Measurements from ENCODE around the gene C1QB. TPM values are rescaled to one million over a fixed set of nuclear protein-coding genes. Genes with fewer than 3 reads are reported as not detected.

The C1QB gene, protein sequence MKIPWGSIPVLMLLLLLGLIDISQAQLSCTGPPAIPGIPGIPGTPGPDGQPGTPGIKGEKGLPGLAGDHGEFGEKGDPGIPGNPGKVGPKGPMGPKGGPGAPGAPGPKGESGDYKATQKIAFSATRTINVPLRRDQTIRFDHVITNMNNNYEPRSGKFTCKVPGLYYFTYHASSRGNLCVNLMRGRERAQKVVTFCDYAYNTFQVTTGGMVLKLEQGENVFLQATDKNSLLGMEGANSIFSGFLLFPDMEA
- total RNA-seq (1 to 10 TPM; 2.1 to 2.9 TPM), polyA plus RNA-seq (not detected)

DNA sequence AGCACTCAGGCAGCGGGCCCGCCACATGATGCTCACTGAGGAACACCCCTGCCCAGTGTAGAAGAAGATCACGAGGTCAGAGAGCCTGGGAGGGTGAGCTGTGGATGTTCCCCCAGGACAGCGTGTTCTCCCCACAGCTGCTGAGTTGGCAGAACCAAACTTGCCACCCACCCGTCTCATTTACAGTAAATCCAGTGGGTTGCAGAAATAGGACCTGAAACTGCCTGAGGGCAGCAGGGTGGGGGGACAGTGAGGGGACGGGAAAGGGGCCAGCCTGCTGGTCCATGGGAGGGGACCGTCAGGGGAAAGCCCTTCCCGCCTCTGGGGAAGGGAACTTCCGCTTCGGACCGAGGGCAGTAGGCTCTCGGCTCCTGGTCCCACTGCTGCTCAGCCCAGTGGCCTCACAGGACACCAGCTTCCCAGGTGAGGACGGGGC lies at the start of gene C1QB:
TSS of gene C1QB (plus strand) at position 356 of the 436 bp plus-strand sequence. CDS start 6,227 bp downstream, outside the sequence.
- POLR2A ChIA-PET (ENCODE audit: partially characterized antibody): interaction anchor here (0.8 kb wide), 1 partner anchor 771 kb away, joined by 3 read pairs; no protein-coding TSS in a partner anchor
- H3K4me1 ChIP-seq (ENCODE audit: insufficient read depth, low read length): no peaks in the 10 kb centered on the region
- no peak within 1 kb of the TSS for H3K27ac ChIP-seq (ENCODE audit: low read depth, low read length)
- Mint-ChIP-seq H3K9me3 (peaks cover 0 to 2% (median 0%) of the 10 kb centered on the region in 8 donors), H3K4me3 (no peak within 1 kb of the TSS), H3K4me1 (no peaks in the 10 kb centered on the region), H3K27me3 (peaks cover 9 to 14% of the 10 kb centered on the region in 2 donors), H3K27ac (no peak within 1 kb of the TSS), H3K36me3 (no peaks in the 10 kb centered on the region)
- no peaks in the 10 kb centered on the region for H3K9me3 ChIP-seq (ENCODE audit: control insufficient read depth in 1 of 2, low read length in 2 of 2)
- DNase-seq: no peak
- no peaks in the 10 kb centered on the region for H3K36me3 ChIP-seq (ENCODE audit: insufficient read depth, low read length)
- intact Hi-C loops (cut with micrococcal nuclease): no loop called here
- no peak within 1 kb of the TSS for H3K4me3 ChIP-seq (ENCODE audit: low read length in 2 of 2)
- H3K27me3 ChIP-seq (ENCODE audit: insufficient read depth, low read length): no peaks in the 10 kb centered on the region
- CTCF ChIA-PET (ENCODE audit: partially characterized antibody): no interaction called here

DNA sequence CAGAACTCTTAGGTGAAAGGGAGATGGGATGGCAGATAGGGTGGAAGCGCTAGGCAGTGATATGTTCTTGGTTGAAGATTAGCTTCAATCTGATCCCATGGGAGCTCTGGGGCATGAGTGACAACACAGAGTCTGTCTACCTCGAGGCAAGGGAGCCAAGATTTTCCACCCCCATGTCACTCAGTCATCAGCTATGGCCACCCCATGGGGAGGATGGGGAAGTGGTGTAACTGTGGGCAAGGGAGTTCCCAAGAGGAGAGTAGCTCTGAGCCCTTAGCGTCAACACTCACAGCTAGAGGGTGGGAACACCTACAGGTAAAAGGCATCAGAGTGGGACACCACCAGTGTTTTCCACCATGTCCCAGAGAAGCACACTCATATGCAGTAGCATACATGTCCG lies 46.9 kb upstream of the C1QB start:
- peaks cover 23 to 24% of the 10 kb centered on the region in 2 donors for H3K27me3 Mint-ChIP-seq
- intact Hi-C loops (cut with micrococcal nuclease): no loop called here

DNA sequence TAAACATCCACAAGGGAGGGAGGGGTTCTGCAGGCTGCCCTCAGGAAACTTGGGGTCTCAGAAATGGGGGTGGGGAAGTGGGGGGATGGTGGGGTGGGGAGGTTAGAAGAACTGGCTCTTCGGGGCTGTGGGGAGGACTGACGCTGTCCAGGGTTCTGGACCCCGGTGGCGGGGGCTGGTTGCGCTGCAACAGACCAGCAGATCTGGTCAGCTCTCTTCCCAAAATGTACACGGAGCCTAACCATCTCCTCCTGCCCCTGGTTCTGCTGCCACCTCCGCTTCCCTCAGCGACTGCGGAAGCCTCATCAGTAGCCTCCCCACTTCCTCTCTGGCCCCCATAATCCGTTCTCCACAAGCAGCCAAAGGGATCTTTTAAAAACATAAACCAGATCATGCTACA lies 45.9 kb upstream of the C1QB start:
- H3K4me1 Mint-ChIP-seq: peaks cover 0 to 1% (median 0%) of the 10 kb centered on the region in 4 donors
- H3K27me3 Mint-ChIP-seq: peaks cover 25 to 26% of the 10 kb centered on the region in 2 donors
- no peaks in the 10 kb centered on the region for H3K4me1 ChIP-seq (ENCODE audit: insufficient read depth, low read length)
- intact Hi-C loops (cut with micrococcal nuclease): no loop called here
- ChIA-PET POLR2A (ENCODE audit: partially characterized antibody) (no interaction called here), CTCF (ENCODE audit: partially characterized antibody) (no interaction called here)
- no peak overlapping the region for H3K4me3 Mint-ChIP-seq
- H3K9me3 Mint-ChIP-seq: peaks cover 0 to 4% (median 0%) of the 10 kb centered on the region in 8 donors
- H3K27me3 ChIP-seq (ENCODE audit: insufficient read depth, low read length): no peaks in the 10 kb centered on the region
- no peaks in the 10 kb centered on the region for H3K36me3 Mint-ChIP-seq
- DNase-seq: no peak
- no peaks in the 10 kb centered on the region for H3K36me3 ChIP-seq (ENCODE audit: insufficient read depth, low read length)
- no peak overlapping the region for H3K4me3 ChIP-seq (ENCODE audit: low read length in 2 of 2)
- H3K9me3 ChIP-seq (ENCODE audit: control insufficient read depth in 1 of 2, low read length in 2 of 2): no peaks in the 10 kb centered on the region
- no peak overlapping the region for H3K27ac Mint-ChIP-seq
- no peak overlapping the region for H3K27ac ChIP-seq (ENCODE audit: low read depth, low read length)

More for the DNA sequence above, 46.9 kb upstream of the C1QB start:
- Histone ChIP-seq H3K27ac (ENCODE audit: low read depth, low read length) (no peak overlapping the region), H3K9me3 (ENCODE audit: control insufficient read depth in 1 of 2, low read length in 2 of 2) (no peaks in the 10 kb centered on the region), H3K36me3 (ENCODE audit: insufficient read depth, low read length) (no peaks in the 10 kb centered on the region), H3K27me3 (ENCODE audit: insufficient read depth, low read length) (no peaks in the 10 kb centered on the region), H3K4me3 (ENCODE audit: low read length in 2 of 2) (no peak overlapping the region), H3K4me1 (ENCODE audit: insufficient read depth, low read length) (no peaks in the 10 kb centered on the region)
- POLR2A ChIA-PET (ENCODE audit: partially characterized antibody): no interaction called here
- peaks cover 0 to 4% (median 0%) of the 10 kb centered on the region in 8 donors for H3K9me3 Mint-ChIP-seq
- no peak overlapping the region for H3K27ac Mint-ChIP-seq
- peaks cover 0 to 1% (median 0%) of the 10 kb centered on the region in 4 donors for H3K4me1 Mint-ChIP-seq
- no peak for DNase-seq
- H3K36me3 Mint-ChIP-seq: no peaks in the 10 kb centered on the region
- H3K4me3 Mint-ChIP-seq: no peak overlapping the region
- CTCF ChIA-PET (ENCODE audit: partially characterized antibody): no interaction called here

DNA sequence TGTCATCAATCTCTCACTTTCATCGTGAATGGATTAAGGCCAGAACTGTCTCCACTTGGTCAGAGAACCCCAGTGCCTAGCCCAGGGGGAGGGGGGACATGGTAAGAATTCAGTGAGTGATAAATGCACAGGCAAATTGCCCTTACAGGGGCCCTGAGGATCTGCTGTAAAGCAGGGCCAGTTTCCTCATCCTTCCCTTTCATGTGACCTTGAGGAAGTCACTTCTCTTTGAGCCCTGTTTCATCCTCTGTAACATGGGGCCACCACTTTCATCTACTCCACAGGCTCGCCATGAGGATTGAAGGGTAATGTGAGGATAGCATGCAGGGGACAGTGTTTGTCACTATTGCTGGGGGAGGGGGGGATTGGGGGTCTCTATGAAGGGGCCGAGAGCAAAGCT lies 44.7 kb upstream of the C1QB start:
- DNase-seq: no peak
- Mint-ChIP-seq H3K9me3 (peaks cover 0 to 4% (median 0%) of the 10 kb centered on the region in 8 donors), H3K27me3 (peaks cover 26 to 29% of the 10 kb centered on the region in 2 donors), H3K4me3 (no peak overlapping the region), H3K27ac (no peak overlapping the region), H3K36me3 (no peaks in the 10 kb centered on the region), H3K4me1 (peaks cover 0 to 1% (median 0%) of the 10 kb centered on the region in 4 donors)
- no peaks in the 10 kb centered on the region for H3K4me1 ChIP-seq (ENCODE audit: insufficient read depth, low read length)
- CTCF ChIA-PET (ENCODE audit: partially characterized antibody): no interaction called here
- intact Hi-C loops (cut with micrococcal nuclease): no loop called here
- no peaks in the 10 kb centered on the region for H3K9me3 ChIP-seq (ENCODE audit: control insufficient read depth in 1 of 2, low read length in 2 of 2)
- no peak overlapping the region for H3K27ac ChIP-seq (ENCODE audit: low read depth, low read length)
- no peaks in the 10 kb centered on the region for H3K27me3 ChIP-seq (ENCODE audit: insufficient read depth, low read length)
- no peaks in the 10 kb centered on the region for H3K36me3 ChIP-seq (ENCODE audit: insufficient read depth, low read length)
- no peak overlapping the region for H3K4me3 ChIP-seq (ENCODE audit: low read length in 2 of 2)
- POLR2A ChIA-PET (ENCODE audit: partially characterized antibody): no interaction called here

DNA sequence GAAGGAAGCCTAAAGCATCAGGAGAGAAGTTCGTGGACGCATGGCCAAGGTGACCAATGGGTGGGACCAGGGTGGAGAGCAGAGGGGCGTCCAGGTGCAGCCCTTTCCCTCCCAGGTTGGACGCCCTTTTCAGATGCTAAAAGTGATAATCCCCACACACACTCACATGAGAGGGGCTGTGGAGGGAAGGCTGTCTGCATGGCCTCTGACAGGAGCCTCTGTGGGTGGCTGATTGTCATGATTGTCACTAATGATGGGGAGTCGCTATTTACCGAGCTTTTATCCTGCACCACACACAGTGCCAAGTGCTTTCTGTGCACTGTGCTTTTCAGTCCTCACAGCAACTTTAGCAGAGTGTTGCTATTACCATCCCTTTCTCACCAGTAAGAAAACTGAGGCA lies 43.7 kb upstream of the C1QB start:
- Mint-ChIP-seq H3K4me1 (peaks cover 0 to 1% (median 0%) of the 10 kb centered on the region in 4 donors), H3K9me3 (peaks cover 0 to 4% (median 0%) of the 10 kb centered on the region in 8 donors), H3K27ac (no peak overlapping the region), H3K4me3 (no peak overlapping the region), H3K36me3 (no peaks in the 10 kb centered on the region), H3K27me3 (peaks cover 28 to 31% of the 10 kb centered on the region in 2 donors)
- Histone ChIP-seq H3K4me3 (ENCODE audit: low read length in 2 of 2) (no peak overlapping the region), H3K27ac (ENCODE audit: low read depth, low read length) (no peak overlapping the region), H3K36me3 (ENCODE audit: insufficient read depth, low read length) (no peaks in the 10 kb centered on the region), H3K9me3 (ENCODE audit: control insufficient read depth in 1 of 2, low read length in 2 of 2) (no peaks in the 10 kb centered on the region), H3K27me3 (ENCODE audit: insufficient read depth, low read length) (no peaks in the 10 kb centered on the region), H3K4me1 (ENCODE audit: insufficient read depth, low read length) (no peaks in the 10 kb centered on the region)
- DNase-seq: no peak
- CTCF ChIA-PET (ENCODE audit: partially characterized antibody): no interaction called here
- intact Hi-C loops (cut with micrococcal nuclease): no loop called here
- POLR2A ChIA-PET (ENCODE audit: partially characterized antibody): no interaction called here

DNA sequence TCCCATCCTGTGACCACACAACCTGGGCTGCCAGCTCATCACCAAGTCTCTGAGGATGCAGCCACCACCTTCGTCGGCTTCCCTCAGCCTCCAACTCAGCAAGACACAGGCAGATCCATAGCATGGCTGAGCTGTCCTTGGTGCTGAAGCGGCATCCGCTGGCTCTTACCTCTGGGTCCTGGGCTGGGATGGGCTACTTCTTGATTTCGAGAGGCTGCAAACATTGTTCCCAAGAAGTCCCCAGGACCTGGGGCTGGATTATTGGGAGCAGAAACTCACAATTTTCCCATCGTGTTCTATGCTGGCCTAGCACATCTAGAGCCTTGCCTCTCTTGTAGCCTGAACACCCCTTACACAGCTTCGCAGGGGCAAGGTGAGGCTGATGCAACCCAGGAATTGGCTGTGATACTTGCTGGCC lies 41.5 kb upstream of the C1QB start:
- CTCF ChIA-PET (ENCODE audit: partially characterized antibody): no interaction called here
- Histone ChIP-seq H3K27ac (ENCODE audit: low read depth, low read length) (no peak overlapping the region), H3K36me3 (ENCODE audit: insufficient read depth, low read length) (no peaks in the 10 kb centered on the region), H3K27me3 (ENCODE audit: insufficient read depth, low read length) (no peaks in the 10 kb centered on the region), H3K9me3 (ENCODE audit: control insufficient read depth in 1 of 2, low read length in 2 of 2) (no peaks in the 10 kb centered on the region), H3K4me3 (ENCODE audit: low read length in 2 of 2) (no peak overlapping the region), H3K4me1 (ENCODE audit: insufficient read depth, low read length) (no peaks in the 10 kb centered on the region)
- Mint-ChIP-seq H3K4me3 (no peak overlapping the region), H3K27ac (no peak overlapping the region), H3K36me3 (no peaks in the 10 kb centered on the region), H3K27me3 (peaks cover 25 to 27% of the 10 kb centered on the region in 2 donors), H3K4me1 (no peaks in the 10 kb centered on the region), H3K9me3 (peaks cover 0 to 4% (median 0%) of the 10 kb centered on the region in 8 donors)
- intact Hi-C loops (cut with micrococcal nuclease): no loop called here
- POLR2A ChIA-PET (ENCODE audit: partially characterized antibody): no interaction called here
- DNase-seq: peak in 2 of 5 donors; percentile 4 to 6

DNA sequence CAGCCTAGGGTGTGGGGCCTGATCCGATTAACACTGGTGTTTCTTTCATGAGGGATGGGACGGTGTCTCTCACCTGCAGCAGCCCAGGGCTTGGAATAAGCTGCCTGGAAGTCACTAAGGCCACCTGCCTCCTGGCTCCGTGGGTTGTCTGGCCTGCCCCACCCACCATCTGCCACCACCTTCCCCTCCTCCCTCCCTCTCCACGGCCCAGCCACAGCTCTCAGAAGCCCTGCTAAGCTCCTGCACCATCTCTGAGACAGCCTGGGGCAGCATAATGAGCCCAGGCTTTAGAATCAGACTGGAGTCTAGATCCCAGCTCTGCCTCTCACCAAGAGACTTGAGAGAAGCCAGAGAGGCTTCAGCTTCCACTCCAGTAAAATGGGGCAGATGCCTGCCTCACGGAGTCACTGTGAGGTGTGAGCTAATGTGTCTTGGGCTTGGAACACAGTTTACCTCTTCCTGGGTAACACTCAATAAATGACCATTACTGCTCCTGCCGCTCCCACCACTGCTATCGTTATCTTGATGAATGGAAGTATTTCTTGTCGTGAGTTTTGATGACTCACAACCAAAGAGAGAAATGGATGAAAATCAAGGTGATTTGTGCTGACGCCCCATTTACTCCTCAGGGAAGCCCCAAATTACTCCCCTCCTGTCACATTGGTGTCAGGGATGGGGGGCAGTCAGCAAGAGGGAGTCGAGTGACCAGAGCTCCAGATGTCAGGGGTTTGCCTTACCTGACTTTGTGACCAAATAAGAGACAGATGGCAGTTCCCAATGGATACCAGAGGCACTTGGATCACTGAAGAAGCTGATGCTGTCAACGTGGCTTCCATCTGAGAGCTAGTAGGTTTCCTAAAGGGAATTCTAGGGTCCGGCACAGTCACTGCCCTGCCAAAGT lies 40.1 kb upstream of the C1QB start:
- no peaks in the 10 kb centered on the region for H3K4me1 Mint-ChIP-seq
- no peak overlapping the region for H3K4me3 Mint-ChIP-seq
- H3K36me3 ChIP-seq (ENCODE audit: insufficient read depth, low read length): no peaks in the 10 kb centered on the region
- peaks cover 31 to 32% of the 10 kb centered on the region in 2 donors for H3K27me3 Mint-ChIP-seq
- H3K27ac ChIP-seq (ENCODE audit: low read depth, low read length): no peak overlapping the region
- no peaks in the 10 kb centered on the region for H3K36me3 Mint-ChIP-seq
- ChIA-PET CTCF (ENCODE audit: partially characterized antibody) (no interaction called here), POLR2A (ENCODE audit: partially characterized antibody) (no interaction called here)
- H3K9me3 Mint-ChIP-seq: peaks cover 0 to 4% (median 0%) of the 10 kb centered on the region in 8 donors
- no peaks in the 10 kb centered on the region for H3K27me3 ChIP-seq (ENCODE audit: insufficient read depth, low read length)
- no peak overlapping the region for H3K4me3 ChIP-seq (ENCODE audit: low read length in 2 of 2)
- no peak for DNase-seq
- intact Hi-C loops (cut with micrococcal nuclease): no loop called here
- no peaks in the 10 kb centered on the region for H3K9me3 ChIP-seq (ENCODE audit: control insufficient read depth in 1 of 2, low read length in 2 of 2)
- H3K27ac Mint-ChIP-seq: no peak overlapping the region
- no peaks in the 10 kb centered on the region for H3K4me1 ChIP-seq (ENCODE audit: insufficient read depth, low read length)

Measured in CD4-positive, alpha-beta memory T cell (primary cell).